SKM-1 treated with dmso at 0.1 percent for 144 hours (cell line): ENCODE results near the gene MLEC.
"Not testable (repeated sequence)": the region's sequence is repeated elsewhere in the genome, so short reads cannot be mapped to it uniquely, and the experiment has no call there.

Experiments
- DNase-seq: peaks from one replicate; lab custom pipeline; 2025; ENCODE audit not compliant: unreplicated experiment; lab: John Stamatoyannopoulos, UW

MLEC gene

DNA sequence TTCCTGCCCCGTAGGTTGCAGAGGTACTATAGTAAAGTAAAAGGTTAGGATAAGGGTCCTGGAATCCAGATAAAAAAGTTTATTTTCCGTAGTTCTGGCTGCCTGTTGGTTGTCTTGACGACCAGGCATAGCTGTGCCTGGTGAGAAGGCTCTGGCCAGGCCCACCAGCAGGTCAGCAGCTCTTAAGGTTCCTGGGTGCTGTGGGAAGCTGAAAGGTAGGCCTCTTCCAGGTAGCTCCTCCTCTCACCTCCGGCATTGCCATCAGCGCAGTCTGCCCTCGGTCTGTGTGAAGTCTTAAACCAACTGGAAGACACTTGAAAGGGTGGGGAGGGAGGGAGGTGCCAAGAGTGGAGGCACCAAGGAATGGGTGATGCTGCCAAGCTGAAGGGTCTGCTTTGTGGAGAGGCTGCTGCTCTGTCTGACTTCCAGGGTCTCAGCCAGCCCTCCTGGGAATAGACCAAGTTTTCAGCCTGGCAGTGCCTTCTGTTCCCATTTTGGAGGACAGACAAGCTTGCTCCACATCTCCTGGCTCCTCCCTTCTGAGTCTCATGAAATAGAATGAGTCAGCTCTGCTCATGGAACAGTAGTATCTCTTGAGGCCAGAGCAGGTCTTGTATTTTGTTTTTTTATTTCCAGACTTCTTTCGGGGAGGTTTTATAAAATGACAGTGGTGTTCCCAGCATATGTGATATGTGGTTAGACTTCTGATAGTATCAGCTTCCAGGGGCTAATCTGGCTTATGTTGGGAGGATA lies 33.5 kb downstream of the MLEC start:
- DNase-seq, result no peak

DNA sequence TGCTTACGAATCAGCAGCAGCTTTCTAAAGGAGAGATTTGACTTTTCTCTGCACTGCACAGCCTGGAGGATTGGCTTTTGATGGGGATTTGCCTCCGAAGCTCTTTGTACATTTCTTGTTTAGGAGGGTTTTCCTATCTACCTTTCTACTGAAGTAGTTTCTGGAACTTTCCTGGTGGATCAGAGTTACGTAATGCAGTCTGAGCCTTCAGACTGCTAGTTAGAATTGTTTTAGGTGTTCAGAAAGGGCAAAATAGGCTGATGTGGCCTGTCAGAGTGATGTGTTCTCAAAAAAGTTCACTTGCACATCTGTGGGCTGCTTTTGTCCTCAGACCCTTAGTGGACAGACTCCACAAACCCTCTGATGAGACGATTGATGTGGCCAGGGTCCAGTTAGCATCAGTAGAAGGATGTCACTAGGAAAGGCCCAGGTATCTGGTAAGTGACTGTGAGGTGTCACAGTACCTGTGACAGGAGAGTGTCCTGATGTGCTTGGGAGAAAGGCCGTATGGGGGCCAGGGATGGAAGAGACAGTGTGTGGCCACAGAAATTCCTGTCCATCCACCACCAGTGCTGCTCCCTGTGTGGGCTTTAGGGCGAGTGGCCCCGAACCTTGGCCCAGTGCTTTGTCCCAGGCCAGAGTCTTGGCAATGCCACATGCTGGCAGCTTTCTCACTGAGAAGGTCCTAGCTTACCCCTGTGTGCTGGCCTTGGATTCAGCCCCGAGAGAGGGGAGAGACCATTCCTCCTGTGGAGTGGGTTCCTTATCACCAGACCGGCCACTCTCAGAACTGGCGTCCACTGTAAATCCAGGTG lies 34.2 kb downstream of the MLEC start:
- no peak for DNase-seq

GRCh38 chr12:120721866-120722265 lies 34.9 kb downstream of the MLEC start:
- no peak for DNase-seq

DNA sequence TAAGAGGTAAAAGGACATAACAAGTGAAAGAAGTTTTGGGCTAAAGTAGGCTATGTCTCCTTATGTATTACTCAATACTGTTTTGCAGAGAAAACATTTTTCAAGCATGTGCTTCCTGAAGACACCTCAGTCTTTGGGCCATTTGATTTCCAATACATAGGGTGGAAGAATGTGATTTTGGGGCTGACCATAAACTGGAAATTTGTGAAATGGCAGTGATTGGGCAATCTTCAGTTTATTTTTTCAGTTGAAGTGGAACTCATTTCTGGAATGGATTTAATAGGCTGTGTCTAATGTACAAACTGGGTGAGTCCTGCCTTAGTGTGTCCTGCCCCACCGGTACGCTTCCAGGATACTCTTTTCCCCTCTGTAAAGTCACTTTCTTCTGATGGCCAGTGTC lies 35.8 kb downstream of the MLEC start:
- no peak for DNase-seq

DNA sequence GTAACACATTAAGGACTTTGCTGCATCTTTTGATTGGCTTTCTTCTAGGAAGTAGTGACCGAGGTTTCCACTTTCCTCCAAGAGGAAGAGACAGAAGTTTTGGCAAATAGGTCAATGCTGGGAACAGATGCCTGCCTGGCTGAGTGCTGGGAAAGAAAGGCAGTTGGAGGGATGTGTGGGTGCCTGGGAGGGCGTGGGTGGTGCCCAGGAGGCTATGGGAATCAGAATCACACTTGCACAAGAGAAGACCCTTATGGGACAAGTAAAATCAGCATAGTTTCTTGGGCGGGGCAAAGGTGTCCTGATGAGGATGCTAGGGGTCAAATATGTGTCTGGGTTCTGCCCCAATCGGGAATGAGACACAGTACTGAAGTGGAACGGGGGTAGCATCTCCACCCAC lies 37.8 kb downstream of the MLEC start:
- DNase-seq, result no peak

DNA sequence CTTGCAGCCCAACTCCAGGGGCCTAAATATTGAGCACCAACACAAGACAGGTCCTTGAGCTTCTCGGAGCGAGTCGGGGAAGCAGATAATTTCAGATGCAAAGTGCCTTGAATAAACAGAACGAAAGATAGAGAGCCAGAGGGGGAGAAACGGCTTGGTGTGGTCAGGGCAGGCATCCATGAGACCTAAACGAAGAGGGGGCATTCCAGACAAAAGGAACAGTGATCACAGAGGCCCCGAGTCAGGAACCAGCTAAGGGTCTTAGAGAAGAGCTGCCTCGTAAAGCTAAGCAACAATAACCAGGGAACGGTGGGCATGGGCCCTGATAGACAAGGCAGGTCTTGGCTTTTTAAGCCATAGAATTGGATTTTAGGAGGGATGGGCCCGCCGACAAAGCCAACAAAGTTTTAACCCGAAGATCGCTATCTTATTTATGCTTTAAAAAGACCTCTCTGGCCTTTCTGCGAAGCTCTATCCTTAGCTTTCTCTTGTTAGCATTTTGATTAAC lies 38.3 kb downstream of the MLEC start:
- no peak for DNase-seq

GRCh38 chr12:120725659-120726509 lies 38.9 kb downstream of the MLEC start, which contains the start of gene ACADS:
Gene ACADS (plus strand): TSS chr12:120725826. CDS start chr12:120725886, 60 bp downstream.
- DNase-seq, result peak; percentile 45

GRCh38 chr12:120726510-120726793 lies 39.5 kb downstream of the MLEC start:
- DNase-seq, result no peak

DNA sequence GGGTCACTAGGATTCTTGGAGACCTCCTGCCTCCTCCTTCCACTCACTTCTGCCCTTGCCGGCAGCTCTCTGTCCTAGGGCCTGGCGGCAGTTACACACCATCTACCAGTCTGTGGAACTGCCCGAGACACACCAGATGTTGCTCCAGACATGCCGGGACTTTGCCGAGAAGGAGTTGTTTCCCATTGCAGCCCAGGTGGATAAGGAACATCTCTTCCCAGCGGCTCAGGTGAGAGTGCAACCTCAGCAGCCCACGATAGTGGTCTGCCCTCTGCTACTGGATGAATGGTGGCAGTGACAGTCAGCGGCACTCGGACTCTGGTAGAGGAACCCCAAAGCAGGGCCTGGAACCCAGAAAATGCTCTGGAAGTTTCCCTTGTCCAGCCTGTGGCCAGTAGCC lies 40.0 kb downstream of the MLEC start:
- DNase-seq, result no peak

DNA sequence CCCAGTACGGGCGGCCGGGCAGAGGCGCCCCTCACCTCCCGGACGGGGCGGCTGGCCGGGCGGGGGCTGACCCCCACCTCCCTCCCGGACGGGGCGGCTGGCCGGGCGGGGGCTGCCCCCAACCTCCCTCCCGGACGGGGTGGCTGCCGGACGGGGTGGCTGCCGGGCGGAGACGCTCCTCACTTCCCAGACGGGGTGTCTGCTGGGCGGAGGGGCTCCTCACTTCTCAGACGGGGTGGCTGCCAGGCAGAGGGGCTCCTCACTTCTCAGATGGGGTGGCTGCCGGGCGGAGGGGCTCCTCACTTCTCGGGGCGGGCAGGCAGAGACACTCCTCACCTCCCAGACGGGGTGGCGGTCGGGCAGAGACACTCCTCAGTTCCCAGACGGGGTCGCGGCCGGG lies 45.2 kb downstream of the MLEC start:
- DNase-seq, result not testable (repeated sequence)

DNA sequence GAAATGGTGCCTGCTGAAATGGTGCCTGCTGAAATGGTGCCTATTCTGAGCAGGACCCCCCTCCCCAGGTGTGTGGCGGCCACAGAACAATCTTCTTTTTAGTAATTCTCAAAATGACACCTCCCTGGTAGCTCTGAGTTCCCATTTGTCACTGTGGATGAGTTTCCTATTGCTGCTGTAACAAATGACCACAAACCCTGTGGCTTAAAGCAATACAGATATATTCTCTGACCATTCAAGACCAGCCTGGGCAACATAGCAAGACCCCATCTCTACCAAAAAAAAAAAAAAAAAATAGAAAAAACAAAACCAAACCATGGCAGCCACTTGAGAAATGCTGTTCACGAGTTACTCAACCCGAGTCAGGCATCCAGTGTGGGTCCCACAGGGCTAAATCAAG lies 46.6 kb downstream of the MLEC start:
- no peak for DNase-seq

DNA sequence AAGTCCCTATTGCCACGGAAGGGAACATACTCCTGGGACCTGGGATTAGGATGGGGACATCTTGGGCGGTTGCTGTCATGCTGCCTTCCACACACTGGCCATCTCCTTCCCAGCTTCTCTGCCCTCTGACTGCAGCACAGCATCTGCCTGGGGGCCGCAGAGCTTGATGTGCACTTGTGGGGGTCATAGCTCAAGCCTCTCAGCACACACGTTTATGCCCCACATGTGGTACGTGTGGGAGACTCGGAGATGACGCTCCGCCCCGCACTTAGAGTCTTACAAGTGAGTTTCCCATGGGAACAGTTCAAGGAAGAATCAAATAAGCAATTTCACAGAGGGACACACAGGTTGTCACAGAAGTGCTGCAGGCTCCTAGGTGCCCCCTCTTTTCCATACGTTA lies 47.3 kb downstream of the MLEC start:
- no peak for DNase-seq

DNA sequence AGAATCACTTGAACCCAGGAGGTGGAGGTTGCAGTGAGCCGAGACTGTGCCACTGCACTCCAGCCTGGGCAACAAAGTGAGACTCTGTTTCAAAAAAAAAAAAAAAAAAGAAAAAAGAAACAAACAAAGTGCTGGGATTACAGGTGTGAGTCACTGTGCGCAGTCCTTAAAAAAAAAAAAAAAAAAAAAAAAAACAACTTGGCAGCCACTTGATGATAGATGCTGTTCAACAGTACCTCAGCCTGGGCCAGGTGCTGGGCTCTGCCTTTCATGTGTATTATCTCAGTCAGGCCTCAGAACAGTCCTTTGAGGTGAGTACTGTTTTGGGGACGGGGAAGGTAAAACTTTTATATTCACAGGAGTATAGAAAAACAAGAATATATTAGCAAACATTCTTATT lies 48.2 kb downstream of the MLEC start:
- no peak for DNase-seq

DNA sequence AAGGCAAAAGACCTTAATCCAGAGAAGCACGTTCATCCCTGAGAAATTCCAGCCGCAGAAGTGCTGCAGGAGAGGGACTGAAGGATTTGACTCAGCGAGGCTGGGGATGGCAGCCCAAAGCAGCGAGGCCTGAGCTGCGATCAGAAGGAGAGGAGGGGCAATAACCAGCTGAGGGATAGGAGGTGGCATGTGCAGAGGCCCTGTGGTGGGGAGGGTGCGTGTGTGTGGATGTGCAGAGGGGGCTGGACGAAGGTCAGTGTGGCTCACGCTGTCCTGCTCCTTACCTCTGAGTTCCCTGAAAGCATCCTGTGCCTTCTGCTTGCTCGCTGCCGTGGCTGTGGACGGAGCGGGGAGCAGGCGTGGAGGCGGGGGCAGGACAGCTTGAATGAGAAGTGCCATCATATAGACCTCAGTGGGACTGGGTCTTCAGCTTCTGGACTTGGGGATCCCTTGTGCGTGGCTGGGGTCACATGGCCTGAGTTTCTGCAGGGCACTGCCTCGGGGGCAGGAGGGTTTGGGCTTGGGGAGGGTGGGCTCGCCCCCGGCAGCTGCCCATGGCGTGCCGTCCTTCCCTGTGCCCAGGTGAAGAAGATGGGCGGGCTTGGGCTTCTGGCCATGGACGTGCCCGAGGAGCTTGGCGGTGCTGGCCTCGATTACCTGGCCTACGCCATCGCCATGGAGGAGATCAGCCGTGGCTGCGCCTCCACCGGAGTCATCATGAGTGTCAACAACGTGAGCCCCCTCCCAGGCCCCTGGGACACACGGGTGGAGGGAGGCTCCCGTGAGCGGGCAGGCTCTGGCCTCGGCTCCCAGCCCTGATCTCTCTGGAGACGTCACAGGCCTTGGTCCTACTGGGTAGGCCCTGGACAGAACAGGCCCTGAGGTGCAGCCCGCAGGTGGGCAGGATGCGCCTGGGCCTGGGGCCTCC lies 49.7 kb downstream of the MLEC start:
- no peak for DNase-seq

- DNase-seq, result no peak
These were observed 50.8 kb downstream of the MLEC start for GRCh38 chr12:120737557-120738251.

DNA sequence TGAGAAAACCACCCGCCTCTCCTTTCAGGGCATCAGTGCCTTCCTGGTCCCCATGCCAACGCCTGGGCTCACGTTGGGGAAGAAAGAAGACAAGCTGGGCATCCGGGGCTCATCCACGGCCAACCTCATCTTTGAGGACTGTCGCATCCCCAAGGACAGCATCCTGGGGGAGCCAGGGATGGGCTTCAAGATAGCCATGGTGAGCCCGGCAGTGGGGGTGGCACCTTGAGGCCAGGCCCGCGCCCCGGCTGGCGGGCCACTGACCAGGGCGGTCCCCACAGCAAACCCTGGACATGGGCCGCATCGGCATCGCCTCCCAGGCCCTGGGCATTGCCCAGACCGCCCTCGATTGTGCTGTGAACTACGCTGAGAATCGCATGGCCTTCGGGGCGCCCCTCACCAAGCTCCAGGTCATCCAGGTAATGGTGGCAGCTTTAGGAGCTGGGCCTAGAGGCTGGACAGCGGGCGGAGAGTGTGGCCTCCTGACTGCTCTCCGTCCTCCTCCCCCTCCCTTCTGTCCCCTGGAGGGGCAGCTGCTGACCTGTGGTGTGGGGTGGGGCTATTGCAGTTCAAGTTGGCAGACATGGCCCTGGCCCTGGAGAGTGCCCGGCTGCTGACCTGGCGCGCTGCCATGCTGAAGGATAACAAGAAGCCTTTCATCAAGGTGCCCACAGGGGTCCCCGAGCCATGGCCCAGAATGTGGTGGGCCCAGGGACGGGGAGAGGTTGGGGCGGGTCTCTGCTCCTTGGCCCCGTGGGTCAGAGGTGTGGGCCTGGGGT lies 51.5 kb downstream of the MLEC start:
- no peak for DNase-seq

- DNase-seq, result no peak
These were observed 52.2 kb downstream of the MLEC start for GRCh38 chr12:120739031-120739762.

- no peak for DNase-seq
These were observed 53.1 kb downstream of the MLEC start for GRCh38 chr12:120739821-120740613.
